ENCODE results near the gene SOCS2. TPM values are rescaled to one million over a fixed set of nuclear protein-coding genes. Genes with fewer than 3 reads are reported as not detected.

The SOCS2 gene
- total RNA-seq, 1 experiment from 2014 or later, result 57.2 TPM

- Histone ChIP-seq H3K14ac (ENCODE audit: insufficient read depth, low read length) (no peak overlapping the region), H3T11ph (ENCODE audit: low read length) (no peak overlapping the region), H3K23ac (ENCODE audit: insufficient read length, low read depth, low read length) (no peak overlapping the region), H3K4ac (ENCODE audit: low read depth, low read length) (no peak overlapping the region), H3K56ac (ENCODE audit: insufficient read length, low read depth, low read length) (no peak overlapping the region), H2BK12ac (ENCODE audit: insufficient read length, low read depth, low read length) (no peak overlapping the region), H3K4me2 (ENCODE audit: insufficient read depth, insufficient read length, low read length) (peak overlapping the region; percentile 92), H3K9me3 (ENCODE audit: control insufficient read depth, low read depth, low read length) (no peaks in the 10 kb centered on the region), H3K79me1 (ENCODE audit: insufficient read depth, low read depth, low read length, poor library complexity, severe bottlenecking) (no peaks in the 10 kb centered on the region), H3K23me2 (ENCODE audit: insufficient read length, low read depth, low read length, poor library complexity, severe bottlenecking) (peaks cover 23% of the 10 kb centered on the region), H3K18ac (ENCODE audit: insufficient read length, low read depth, low read length) (no peak overlapping the region), H4K91ac (ENCODE audit: insufficient read length, low read depth, low read length) (no peak overlapping the region), H4K8ac (replicated peaks; ENCODE audit: insufficient read length, low read depth, low read length) (no peak overlapping the region), H4K5ac (ENCODE audit: insufficient read length, low read depth, low read length) (no peak overlapping the region), H2AFZ (ENCODE audit: low read length) (no peak overlapping the region), H4K20me1 (ENCODE audit: control insufficient read depth, insufficient read depth, insufficient read length) (no peaks in the 10 kb centered on the region), H2BK5ac (ENCODE audit: insufficient read length, low read length) (no peak overlapping the region), H3K79me2 (ENCODE audit: insufficient read depth, low read length) (no peaks in the 10 kb centered on the region), H2BK20ac (ENCODE audit: low read depth, low read length, poor library complexity, severe bottlenecking) (no peak overlapping the region), H3K4me1 (ENCODE audit: insufficient read depth, low read length) (no peaks in the 10 kb centered on the region), H2AK5ac (ENCODE audit: insufficient read length, low read length) (no peak overlapping the region), H3K27me3 (ENCODE audit: insufficient read depth, low read length) (no peaks in the 10 kb centered on the region; the same call in 1 of the 2 replicates), H2BK15ac (ENCODE audit: low read depth, low read length) (no peak overlapping the region), H3K9ac (ENCODE audit: extremely low read depth, insufficient read length, low read length) (no peak overlapping the region), H2BK120ac (ENCODE audit: low read depth, low read length, poor library complexity, severe bottlenecking) (no peak overlapping the region), H3K27ac (ENCODE audit: insufficient read length, low read depth, low read length) (no peak overlapping the region)
- WGBS (ENCODE audit: extremely low coverage, insufficient read length, low lambda C conversion rate), result no CpG with 5 or more reads among the region's 21 CpGs
- peaks cover 9 to 34% (median 27%) of the 10 kb centered on the region in 3 experiments; a peak in 6 of 7 replicates for H3K36me3 Mint-ChIP-seq (ENCODE audit: insufficient read depth in 1 of 3, low read depth in 3 of 3)
- peaks cover 0 to 2% of the 10 kb centered on the region in 2 experiments; a peak in 3 of 5 replicates for H3K9me3 Mint-ChIP-seq
- no peak for TF ChIP-seq CTCF (conservative IDR thresholded peaks at IDR 0.05)
- peaks cover 23% of the 10 kb centered on the region for H3K27me3 Mint-ChIP-seq (ENCODE audit: low read depth)
- H3K27ac Mint-ChIP-seq, result peak overlapping the region in 2 of 3 experiments; percentile 8 to 62; a peak in 2 of 7 replicates
- peak overlapping the region; percentile 89 to 97 for H3K4me3 Mint-ChIP-seq
- DNase-seq, result no peak
- peaks cover 42 to 46% of the 10 kb centered on the region in 2 experiments for H3K4me1 Mint-ChIP-seq
Observed at GRCh38 chr12:93573552-93574223, 1.2 kb downstream of the SOCS2 start.

Measured in H9 (cell line).